ENCODE results near the gene PIMREG.

GRCh38 chr17:6456321-6456720, 12.1 kb downstream of the PIMREG start:
- TF ChIP-seq CTCF (conservative IDR thresholded peaks at IDR 0.05; ENCODE audit: low read length) (no peak), EZH2phosphoT487 (IDR thresholded peaks at IDR 0.05; ENCODE audit: borderline replicate concordance) (no peak)

All from Loucy (cell line).